ENCODE data around the gene ZNF81.

DNA sequence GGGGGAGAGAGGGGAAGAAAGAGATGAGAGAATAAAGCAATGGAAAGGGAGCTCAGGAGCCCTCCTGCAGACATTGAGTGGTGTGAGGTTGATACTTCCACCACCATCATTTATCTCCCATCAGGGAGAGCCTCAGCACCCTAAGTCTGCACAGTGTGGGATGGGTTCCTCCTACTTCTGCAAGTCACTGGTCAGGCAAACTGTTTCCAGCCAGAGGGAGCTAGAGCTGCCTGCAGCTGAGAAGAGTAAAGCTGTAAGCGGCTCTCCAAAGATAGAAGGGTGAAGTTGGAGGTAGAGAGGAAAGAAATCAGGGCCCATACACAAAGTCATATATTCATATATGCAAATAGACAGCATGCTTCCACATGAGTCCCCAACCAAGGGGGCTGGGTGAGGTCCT, 21.9 kb upstream of the ZNF81 start:
- TF ChIP-seq, protein P1, sequence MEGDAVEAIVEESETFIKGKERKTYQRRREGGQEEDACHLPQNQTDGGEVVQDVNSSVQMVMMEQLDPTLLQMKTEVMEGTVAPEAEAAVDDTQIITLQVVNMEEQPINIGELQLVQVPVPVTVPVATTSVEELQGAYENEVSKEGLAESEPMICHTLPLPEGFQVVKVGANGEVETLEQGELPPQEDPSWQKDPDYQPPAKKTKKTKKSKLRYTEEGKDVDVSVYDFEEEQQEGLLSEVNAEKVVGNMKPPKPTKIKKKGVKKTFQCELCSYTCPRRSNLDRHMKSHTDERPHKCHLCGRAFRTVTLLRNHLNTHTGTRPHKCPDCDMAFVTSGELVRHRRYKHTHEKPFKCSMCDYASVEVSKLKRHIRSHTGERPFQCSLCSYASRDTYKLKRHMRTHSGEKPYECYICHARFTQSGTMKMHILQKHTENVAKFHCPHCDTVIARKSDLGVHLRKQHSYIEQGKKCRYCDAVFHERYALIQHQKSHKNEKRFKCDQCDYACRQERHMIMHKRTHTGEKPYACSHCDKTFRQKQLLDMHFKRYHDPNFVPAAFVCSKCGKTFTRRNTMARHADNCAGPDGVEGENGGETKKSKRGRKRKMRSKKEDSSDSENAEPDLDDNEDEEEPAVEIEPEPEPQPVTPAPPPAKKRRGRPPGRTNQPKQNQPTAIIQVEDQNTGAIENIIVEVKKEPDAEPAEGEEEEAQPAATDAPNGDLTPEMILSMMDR (conservative IDR thresholded peaks at IDR 0.05 in 1 of 2, IDR thresholded peaks at IDR 0.05 in 1 of 2; ENCODE audit: low read depth in 1 of 2, low read length in 2 of 2): no peak
- TF ChIP-seq EZH2 (IDR thresholded peaks at IDR 0.05; ENCODE audit: low read length, missing control alignments): no peak

All from fibroblast of lung (primary cell).